DND-41 (cell line): Measurements from ENCODE around the gene COMMD4.

ENCODE experiments used
- CTCF ChIP-seq: IDR thresholded peaks from 2 replicates; pipeline ENCODE4 v1.5.1; 2012; ENCODE audit warnings: borderline replicate concordance, low read length, moderate library complexity, mild to moderate bottlenecking; ENCODE audit not compliant: poor library complexity, severe bottlenecking; ENCODE audit errors: extremely low read depth
- EZH2 ChIP-seq: IDR thresholded peaks from 3 replicates; pipeline ENCODE4 v1.6.1; 2012; ENCODE audit warnings: borderline replicate concordance, low read depth, mild to moderate bottlenecking, moderate library complexity, low read length, inconsistent platforms; ENCODE audit not compliant: severe bottlenecking

- TF ChIP-seq CTCF, result no peak
- no peak for TF ChIP-seq EZH2
Observed at GRCh38 chr15:75352186-75353080, 16.6 kb downstream of the COMMD4 start.
